HG03095 (cell line): Measurements from ENCODE around the gene STPG2.

ENCODE experiments used
- ATAC-seq: cut with Tn5 transposase; IDR thresholded peaks from one replicate; pipeline ENCODE4 v1.9.1; 2021; ENCODE audit warnings: moderate library complexity; ENCODE audit not compliant: unreplicated experiment

The STPG2 gene

GRCh38 chr4:97525236-97525635 lies 618.0 kb downstream of the STPG2 start:
- no peak for ATAC-seq

GRCh38 chr4:97517939-97518338 lies 625.3 kb downstream of the STPG2 start:
- no peak for ATAC-seq

- ATAC-seq: no peak
These were observed 629.4 kb downstream of the STPG2 start for GRCh38 chr4:97513917-97514316.
